NCI-H2081 treated with DMSO at 0.1 percent for 48 hours (cell line): ENCODE results near the gene MOB4.
"Not testable (repeated sequence)": the region's sequence is repeated elsewhere in the genome, so short reads cannot be mapped to it uniquely, and the experiment has no call there.

Experiments used
- DNase-seq: peaks from one replicate; lab custom pipeline; 2025; lab: John Stamatoyannopoulos, UW

Gene MOB4

DNA sequence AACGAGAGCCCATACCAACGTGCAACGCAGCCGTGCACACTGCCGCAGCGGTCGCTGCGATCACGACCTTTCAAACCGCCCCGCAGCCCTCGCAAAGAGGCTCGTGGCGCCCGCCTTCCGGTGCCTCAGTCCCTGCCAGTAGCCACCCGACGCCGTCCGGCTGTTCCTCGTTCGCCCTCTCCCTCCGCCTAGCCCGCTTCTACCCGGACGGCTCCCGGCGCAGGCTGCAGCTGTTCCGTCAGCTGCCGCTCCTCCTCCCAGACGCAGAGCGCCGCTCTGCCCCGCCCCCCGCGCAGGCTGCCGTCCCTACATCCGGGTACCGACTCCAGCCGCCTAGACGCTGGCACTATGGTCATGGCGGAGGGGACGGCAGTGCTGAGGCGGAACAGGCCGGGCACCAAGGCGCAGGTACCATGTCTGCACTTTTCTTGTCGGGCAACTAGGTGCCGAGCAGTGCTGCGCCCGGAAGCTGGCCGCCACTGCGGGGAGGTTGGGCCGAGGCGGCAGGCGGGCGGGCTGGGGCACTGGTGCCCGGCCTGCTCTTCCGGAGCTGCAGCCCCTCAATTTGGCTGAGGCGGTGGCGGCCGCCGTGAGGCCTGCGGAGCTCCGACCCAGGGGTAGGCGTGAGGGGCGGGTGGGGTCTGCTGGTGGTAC lies at the start of gene MOB4:
MOB4 (plus strand) TSS at position 328 of the 654 bp plus-strand sequence; CDS start at position 349, 21 bp downstream.
- peak; percentile 47 for DNase-seq

DNA sequence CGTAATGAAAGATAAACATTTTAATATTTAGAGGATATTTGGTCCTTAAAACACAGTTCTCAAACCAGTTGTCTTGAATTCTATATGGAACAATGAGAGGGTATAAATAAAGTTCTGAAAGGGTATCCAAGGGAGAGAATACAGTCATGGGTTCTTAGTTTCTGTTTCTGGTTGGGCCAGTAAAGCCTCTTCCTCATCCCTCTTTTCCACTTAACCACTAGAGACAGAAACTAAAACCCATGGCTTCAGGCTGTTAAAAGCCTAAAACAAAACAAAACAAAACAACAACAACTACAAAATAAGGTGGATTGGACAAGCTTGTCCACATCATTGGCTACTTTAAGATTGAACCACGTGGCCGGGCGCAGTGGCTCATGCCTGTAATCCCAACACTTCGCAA lies 43.7 kb upstream of the MOB4 start:
- no peak for DNase-seq

DNA sequence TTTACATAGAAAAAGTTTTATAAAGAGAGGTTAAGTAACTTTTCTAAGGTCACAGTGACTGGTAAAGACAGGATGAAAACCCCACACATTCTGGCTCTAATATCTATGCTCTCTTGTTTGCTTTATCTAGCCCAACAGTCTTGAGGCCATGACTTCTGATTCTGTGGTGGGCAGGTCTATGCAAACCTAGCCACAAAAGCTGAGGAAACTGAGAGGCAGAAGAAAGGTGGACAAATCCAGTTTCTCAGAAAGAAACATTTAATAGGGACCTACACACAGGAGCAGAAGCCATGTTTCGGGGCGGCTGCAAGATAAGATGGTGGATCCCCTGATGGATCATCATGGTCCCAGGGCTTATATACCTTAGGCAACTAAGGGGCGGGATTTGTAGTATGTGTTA lies 38.1 kb upstream of the MOB4 start:
- no peak for DNase-seq

DNA sequence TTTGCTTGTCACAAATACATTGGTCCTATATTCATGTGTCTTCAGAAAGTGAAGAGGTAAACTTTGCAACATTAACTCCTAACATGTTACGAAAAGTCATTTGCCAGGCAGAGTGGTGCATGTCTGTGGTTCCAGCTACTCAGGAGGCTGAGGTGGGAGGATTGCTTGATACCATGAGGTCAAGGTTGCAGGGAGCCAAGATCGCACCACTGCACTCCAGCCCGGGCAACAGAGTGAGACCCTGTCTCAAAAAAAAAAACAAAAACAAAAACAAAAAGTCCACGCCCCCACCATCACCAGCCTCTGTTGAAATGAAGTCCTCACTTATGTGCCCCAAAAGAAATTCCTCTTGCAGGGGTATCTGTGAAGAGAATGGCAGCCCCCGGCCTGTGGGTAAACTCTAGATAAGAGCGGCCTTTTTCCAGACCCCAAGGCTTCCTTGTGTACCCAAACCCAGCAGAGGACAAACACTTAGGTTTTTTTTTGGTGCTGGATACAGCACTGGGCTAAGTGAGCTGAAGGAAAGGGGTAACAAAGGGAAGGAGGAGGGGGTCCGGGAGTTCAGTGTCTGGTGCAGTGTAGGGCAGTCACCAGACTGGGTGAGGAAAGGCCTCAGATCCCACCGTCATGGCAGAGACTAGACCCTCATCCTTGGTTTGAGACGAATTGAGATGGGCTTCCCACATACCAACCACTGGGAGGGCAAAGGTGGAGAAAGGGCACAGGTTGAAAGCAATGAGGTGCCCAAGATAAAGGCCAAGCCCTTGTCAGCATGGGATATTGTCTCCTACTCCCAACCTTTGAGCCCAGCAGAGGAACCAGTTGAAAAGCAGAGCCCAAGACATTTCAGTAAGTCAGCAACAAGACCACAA lies 35.5 kb upstream of the MOB4 start:
- DNase-seq, result no peak

DNA sequence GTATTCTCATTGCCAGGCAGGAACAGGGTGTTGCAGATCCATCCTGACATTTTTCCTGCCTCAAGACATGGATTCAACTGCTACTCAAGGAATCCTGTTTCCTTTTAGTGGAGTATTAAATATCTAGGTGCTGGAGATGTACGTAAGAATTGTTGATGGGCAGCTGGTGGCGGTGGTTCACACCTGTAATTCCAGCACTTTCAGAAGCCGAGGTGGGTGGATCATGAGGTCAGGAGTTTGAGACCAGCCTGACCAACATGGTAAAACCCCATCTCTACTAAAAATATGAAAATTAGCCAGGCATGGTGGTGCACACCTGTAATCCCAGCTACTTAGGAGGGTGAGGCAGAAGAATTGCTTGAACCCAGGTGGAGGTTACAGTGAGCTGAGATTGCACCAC lies 31.6 kb upstream of the MOB4 start:
- DNase-seq, result not testable (repeated sequence)

DNA sequence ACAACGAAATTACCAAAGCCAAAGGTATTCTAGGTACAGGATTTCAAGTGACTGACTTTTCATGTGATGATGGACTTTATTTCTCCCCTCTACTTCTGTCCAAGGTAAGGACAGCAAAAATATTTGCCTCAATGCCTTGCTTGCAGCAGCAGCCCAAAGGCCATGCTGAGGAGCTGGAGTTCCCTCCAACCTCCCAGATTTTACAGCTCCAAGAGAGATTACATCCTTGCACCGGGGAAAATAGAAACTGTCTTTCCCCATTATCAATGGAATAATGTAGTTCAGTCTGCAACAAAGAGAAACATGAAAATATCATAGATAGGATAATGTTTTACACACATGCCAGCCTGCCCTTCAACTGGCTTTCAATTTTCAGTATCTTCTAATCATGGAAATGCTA lies 29.7 kb upstream of the MOB4 start:
- DNase-seq, result no peak

DNA sequence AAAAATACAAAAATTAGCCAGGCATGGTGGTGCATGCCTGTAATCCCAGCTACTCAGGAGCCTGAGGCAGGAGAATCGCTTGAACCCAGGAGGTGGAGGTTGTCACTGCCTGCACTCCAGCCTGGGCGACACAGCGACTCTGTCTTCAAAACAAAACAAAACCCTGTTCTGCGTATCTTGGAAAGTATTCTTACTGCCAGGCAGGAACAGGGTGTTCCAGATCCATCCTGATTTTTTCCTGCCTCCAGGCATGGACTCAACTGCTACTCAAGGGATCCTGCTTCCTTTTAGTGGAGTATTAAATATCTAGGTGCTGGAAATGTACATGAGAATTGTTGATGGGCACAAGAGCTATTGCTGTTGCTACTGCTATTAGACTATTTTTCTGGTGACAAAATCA lies 28.5 kb upstream of the MOB4 start:
- DNase-seq, result no peak

DNA sequence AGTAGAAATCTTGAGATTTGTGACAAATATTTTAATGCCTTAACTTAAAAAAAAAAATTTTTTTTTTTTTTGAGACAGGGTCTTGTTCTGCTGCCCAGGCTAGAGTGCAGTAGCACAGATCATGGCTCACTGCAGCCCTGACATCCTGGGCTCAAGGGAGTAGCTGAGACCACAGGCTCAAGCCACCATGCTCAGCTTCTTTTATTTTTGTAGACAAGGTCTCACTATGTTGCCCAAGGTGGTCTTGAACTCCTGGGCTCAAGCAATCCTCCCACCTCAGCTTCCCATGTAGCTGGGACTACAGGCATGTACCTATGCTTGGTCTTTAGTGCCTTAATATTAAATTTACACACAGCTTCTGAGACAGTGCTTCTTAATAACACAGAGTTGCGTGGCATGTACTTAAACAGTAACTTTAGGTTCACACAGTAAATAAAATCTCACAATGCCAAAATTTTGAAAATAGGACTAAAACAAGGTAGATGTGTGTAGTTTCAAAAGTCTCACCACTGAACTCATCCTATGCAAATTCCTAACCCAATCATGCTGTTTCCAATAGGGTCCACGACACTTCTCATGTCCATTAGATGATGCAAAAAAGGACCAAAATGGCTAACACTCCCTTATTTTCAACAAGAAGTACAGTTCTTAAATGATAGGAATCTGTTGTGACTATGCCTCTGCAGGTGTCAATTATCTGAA lies 20.3 kb upstream of the MOB4 start:
- no peak for DNase-seq

DNA sequence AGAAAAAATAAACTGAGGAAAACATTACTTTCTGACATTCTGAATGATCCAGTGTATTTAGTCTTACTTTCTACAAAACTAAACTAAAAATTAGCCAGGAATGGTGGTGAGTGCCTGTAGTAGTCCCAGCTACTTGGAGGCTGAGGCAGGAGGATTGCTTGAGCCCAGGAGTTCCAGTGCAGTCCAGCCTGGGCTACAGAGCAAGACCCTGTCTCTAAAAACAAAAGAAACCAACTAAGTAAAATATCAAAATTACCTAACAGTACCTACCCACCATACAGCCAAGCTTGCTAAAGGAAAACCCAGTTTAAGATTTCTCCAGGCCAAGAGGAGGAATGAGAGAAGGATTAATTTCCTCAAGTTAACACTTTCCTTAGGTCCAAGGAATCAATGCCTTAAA lies 19.2 kb upstream of the MOB4 start:
- DNase-seq, result no peak

DNA sequence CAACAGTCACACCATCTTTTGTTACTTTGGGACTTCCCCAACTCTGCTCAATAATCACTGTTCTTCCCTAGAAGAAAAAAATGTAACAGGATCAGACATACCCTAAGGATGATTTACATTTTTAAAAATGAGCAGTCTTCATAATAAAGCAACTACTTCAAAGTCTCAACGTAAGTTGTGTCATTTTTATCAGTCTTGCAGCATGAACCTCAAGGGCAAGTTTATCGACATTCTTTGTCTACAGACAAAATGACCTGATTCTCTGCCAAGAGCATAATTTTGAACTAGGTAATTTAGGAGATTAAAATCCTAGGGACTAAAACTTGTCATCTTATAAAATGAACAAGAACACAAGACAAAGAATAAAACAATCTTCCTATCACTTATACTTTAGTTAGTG lies 18.5 kb upstream of the MOB4 start:
- DNase-seq, result no peak

DNA sequence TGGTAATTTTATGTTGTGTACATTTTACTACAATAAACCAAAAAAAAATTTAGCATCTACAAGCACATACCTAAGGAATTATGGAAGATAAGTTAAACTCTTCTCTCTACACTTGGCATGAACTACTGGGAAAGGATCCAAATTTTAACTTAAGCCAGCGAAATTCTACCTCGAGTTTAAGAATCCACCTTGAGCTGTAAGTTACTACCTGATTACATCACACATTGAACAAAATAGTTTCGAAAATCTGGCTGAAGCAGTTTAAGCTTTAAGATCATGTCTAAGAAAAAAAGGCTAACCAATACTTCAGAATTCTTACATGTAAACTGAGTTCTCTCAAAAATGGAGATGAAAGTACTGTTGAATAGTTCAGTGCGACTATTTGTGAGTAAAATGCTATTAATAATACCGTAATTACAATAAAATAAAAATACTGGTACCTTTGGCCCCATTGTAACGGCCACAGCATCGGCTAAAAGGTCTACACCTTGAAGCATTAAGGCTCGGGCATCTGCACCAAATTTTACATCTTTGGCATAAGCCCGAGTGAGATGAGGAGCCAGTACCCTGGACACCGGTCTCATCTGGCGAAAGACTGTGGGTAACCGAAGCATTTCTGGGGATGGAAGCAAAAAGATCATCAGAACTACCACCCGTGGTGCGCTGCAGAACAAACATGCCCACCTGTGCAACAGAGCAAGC lies 17.5 kb upstream of the MOB4 start:
- DNase-seq, result no peak

DNA sequence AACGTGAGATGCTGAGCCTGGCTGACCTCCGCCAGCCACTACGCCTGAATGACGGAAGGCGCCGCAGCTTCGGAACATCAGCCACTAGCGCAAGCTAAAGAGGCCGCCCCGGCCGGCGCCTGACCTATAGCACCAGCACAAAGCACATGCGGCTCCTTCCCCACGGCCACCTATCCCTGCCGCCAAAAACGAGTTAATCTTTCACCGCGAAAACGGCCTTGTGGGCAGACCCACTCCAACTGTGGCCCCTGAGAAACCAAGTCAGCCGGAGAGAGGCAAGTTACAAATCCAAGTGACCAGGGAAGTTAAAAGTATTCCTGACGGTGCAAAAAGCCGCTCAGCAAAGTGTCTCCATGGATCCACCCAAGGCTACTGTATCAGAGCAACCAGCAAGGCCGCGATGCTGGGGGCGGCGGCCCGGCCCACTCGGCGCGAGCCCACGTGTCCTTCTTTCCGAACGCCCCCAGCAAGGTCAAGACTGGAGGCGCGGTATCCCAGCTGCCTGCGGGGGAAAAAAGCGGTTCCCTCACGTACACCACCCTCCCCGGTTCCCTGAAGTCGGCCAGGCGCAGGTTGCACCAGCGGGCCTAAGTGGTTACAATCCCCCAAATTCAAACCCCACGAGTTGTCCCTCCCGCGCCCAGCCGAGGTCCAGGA lies 16.8 kb upstream of the MOB4 start:
- no peak for DNase-seq

DNA sequence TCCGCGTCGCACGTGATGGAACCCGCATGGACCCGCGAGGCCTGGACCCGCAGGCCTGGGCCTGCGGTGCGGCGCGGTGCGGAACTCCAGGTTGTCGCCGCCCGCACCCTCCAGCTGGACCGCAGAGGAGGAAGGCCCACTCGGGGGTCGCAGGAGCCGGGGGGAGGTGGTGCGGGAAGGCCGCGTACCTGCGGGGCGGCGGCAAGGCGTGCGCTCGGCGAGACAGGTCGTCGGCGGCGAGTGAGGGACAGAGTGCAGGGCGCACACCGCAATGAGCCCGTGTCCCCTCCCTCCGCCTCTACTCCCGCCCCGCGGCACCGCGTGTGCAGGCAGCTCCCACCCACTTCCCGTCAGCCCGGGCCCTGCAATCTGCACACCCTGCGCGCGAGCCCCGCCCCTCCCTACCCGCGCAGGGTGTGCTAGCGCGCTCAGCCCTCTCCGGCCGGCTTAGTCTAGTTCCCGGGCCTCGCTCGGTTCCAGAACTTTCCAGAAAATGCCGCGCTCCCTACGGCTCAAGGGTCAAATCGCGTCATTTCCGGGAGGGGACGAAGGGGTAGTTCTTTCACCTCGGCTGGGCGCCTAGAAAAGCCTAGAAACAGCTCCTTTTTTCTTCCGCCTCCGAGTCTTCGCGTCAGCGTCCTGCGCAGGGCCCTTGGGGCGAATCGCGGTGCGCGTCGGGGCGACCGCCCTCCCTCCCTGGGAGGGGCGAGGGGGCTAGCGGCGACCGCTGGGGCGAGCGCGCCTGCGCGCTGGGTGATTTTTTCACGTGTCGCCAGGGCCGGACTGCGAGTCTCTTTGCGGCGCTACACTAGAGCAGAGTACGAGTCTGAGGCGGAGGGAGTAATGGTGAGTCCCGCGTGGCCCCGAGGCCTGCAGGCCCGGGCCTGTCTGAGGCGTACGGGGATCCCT lies 16.0 kb upstream of the MOB4 start, which contains the start of the genes HSPD1 and HSPE1:
HSPD1 (minus strand) TSS at position 247 of the 909 bp plus-strand sequence. CDS start 992 bp downstream, outside the sequence.
HSPE1 (plus strand) TSS at position 786 of the 909 bp plus-strand sequence; CDS start at position 844, 58 bp downstream.
- DNase-seq, result peak; percentile 92

DNA sequence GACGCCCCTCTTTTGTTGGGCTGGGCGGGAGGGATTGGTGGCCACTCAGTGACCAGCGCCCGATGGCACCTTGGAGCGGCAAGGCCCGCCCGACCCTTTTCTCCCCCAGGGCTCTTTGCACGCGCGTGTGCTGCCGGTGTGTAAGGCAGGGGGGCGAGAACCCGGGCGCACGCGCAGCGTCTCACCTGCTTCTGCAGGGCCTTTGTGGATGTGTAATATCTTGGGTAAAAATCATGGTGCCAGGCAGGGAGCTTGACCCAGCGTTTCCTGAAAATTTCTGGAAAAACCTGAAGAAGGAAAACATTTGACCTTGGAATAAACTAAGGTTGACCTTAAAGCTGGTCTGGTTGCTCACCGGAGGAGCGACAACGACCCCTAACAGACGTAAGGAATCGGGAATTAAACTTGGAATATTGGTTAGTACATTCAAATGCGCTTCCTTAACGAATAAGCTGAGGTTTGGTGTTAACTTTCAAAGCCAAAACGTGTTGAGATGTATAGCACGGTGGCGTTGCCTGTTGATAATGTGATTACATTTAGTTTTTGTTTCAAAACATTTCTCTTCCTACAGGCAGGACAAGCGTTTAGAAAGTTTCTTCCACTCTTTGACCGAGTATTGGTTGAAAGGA lies 15.2 kb upstream of the MOB4 start:
- no peak for DNase-seq

DNA sequence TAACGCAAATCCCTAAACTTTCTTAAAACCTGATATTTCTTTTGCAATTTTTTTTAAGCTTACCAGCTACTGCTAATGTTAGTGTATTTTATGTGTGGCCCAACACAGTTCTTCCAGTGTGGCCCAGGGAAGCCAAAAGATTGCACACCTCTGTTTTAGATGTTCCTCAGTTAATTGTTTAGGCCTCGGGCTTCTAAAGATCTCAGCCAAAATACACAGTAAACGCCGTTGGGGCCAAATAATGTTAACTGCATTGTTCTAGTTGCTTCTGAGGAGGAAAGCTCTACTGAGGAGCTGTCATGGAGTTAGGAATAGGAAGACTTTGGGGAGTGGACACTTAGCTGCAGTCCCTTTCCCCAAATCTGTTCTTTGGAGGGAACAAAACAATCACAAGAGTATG lies 13.7 kb upstream of the MOB4 start:
- DNase-seq, result no peak

DNA sequence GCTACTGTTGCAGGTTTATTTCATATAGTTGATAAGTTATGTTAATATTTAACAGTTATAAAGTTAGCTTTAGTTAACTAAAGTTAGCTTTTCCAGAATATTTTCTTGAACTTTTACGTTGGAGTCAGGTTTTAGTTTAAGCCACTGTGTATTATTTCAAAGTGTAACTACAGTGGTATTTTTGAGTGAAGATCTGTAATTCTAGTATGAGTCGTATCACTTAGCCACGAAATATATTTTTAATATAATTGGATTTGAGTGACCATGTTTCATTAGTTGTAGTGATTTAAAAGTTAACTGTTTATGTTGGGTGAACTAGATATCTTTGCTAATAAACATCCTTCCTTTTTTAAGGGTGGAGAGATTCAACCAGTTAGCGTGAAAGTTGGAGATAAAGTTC lies 13.2 kb upstream of the MOB4 start:
- DNase-seq, result no peak

DNA sequence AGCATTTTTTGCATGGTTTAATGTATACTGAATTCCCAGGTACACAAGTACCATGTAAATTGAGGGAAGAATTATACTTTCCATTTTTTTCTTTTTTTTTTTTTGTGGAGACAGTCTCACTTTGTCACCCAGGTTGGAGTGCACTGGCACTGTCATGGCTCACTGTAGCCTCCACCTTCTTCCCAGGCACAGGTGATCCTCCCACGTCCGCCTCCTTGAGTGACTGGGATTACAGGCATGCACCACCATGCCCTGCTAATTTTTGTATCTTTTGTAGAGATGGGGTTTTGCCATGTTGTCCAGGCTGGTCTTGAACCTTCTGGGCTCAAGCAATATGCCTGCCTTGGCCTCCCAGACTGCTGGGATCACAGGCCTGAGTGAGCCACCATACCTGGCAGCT lies 11.9 kb upstream of the MOB4 start:
- DNase-seq, result no peak

DNA sequence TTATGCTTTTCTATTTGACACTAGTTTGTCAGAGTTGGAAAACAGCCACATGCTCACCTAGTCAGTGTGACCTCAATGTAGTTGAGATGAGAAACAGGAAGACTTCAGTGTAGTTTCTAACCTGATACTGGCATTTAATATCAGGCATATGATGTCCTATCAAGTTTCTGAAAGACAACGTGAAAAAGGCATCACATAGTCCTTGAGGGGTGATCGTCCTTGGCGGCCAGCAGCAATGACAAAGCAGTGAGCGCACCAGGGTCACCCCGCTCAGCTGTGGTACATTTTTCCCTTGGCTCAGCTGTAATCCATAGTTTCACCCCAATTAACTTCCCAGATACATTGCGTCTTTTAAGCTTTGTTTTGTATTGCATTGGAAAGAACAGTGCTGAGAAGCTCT lies 11.4 kb upstream of the MOB4 start:
- DNase-seq, result no peak

DNA sequence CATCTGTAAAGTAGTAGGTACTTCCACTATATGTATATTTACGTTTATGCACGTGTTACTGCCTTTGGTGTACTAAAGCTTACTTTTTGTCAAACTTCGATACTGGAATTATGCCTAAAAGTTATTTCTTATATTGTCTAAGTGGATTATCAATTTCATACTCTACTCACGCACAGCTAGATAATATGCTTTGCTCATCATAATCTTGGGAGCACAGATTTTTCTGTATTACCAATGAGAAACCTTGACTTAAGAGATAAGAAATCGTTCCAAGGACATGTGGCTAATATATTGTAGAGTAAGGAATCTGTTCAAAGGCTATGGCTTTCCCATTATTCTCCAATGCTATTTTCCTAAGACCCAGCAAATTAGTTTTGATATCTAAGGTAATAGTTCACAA lies 9.2 kb upstream of the MOB4 start:
- no peak for DNase-seq

DNA sequence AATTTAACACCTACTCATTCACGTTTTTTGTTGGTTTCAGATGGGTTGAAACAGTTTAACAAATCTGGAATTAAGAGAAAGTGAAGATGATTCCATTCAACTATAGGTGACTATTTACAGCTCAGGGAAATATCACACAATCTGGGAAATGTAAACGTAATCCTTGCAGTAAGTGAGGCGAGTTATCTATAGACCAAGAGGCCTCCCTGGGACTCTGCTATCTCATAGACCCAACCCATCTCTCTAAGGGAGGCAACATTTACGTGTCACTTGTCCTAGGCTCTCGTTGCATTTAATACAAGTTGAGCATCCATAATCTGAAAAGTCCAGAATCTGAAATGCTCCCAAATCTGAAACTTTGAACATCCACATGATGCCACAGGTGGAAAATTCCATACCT lies 2.0 kb upstream of the MOB4 start:
- no peak for DNase-seq
